PC-3 (cell line): ENCODE data around the gene CPN1.

Source experiments
- CTCF ChIP-seq: fragments of 300-600 bp; sonication (generic); conservative IDR thresholded peaks from 2 replicates; pipeline ENCODE4 v1.5.1; 2017; ENCODE audit warnings: antibody characterized with exemption, low read depth, mild to moderate bottlenecking, low read length
- EZH2phosphoT487 ChIP-seq: fragments of 300-600 bp; sonication (generic); IDR thresholded peaks from 2 replicates; pipeline ENCODE4 v1.6.1; 2018; ENCODE audit warnings: mild to moderate bottlenecking, antibody characterized with exemption, low read length, borderline replicate concordance

GRCh38 chr10:100022403-100022802 is 59.3 kb downstream of the CPN1 start:
- no peak for TF ChIP-seq CTCF
- no peak for TF ChIP-seq EZH2phosphoT487
